HG03575 (cell line): Measurements from ENCODE around the gene CKMT2.

Experiments used
- ATAC-seq: cut with Tn5 transposase; IDR thresholded peaks from one replicate; pipeline ENCODE4 v1.9.1; 2021; ENCODE audit not compliant: unreplicated experiment, insufficient number of reproducible peaks, low FRiP score; ENCODE audit errors: extremely low read depth

Gene CKMT2

DNA sequence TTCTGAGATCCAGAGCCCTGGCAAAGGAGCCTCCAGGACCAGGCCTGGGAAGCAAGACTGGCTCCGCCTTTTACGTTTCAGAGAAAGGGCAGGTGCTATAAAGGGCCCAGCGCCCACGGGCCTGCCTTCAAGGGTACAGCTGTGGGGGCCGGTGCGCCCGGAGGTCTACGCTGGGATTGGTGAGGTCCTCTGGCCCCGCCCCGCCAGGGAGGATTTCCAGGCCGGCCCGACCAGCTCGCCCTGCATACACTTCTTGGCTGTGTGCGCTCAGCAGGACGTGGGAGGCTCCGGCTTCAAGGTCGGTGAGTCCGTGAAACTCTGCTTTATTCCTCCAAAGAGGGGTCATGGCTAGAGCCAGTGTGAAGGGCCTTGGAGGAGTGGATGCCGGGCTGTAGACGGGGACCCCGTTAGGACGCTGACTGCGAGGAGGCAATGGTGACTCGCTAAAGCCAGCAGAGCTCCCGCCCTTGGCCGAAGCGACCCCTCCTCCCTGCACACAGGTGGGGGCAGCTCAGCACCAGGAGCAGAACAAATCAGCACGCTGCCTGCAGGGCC is at the start of gene CKMT2:
TSS of gene CKMT2 (plus strand) at position 243 of the 555 bp plus-strand sequence. CDS start 17,811 bp downstream, outside the sequence.
- no peak for ATAC-seq

DNA sequence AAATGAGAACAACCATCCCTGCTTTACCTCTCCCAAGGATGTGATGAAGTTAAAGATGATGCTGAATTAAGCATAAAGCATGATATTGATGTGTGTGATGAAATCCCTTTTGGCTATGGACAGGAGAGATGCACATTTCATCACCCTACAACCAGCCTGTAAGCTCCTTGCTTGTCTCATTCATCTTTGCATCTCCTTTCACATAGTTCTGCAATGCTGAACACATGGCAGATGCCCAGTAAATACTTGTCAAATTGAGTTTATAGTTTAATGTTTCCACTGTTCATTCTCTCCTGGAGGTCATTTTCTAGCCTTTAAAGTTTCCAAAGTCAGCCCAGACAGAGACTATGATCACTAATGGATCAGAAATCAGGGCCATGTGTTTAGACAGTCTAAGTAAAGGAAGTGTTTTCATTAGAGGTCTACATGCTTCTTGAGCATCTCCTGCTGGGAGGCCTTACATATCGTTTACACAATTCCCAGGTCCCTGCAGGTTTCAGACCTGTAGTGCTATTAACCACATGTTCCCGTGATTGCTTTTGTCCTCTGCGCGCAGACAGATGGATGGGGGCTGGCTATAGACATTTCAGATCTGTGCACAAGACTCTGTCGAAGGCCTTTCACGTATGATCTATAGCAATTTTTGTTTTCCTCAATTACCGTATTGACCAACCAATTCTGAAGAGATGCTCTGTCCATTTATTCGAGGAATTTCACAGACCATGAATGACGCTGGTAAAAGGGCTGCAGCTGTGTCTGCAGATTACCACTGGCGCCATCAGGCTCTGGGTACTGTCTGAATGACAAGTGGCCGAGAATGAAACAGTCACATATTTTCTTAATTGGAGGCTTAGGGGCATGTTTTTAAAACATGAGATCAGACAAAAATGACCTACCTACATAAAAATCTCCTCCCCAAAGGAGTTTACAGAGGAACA is 49.0 kb upstream of the CKMT2 start:
- ATAC-seq, result no peak

DNA sequence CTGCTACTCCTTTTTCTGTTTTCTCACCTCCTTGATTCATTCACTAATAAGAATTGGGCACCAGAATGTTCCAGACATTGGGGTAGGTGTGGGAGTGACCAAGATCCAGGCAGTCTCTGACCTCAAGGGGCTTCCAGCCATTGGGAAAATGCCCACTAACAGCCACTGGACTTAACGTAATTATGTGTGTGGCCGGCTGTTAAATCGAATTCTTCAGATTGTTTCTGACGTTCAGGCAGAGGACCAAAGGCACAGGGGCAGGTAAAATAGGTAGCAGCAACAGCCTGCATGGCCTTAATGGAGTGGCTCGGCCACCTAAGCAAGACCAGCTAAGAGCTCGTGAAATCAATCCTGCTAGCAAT is 48.4 kb upstream of the CKMT2 start:
- ATAC-seq, result no peak

DNA sequence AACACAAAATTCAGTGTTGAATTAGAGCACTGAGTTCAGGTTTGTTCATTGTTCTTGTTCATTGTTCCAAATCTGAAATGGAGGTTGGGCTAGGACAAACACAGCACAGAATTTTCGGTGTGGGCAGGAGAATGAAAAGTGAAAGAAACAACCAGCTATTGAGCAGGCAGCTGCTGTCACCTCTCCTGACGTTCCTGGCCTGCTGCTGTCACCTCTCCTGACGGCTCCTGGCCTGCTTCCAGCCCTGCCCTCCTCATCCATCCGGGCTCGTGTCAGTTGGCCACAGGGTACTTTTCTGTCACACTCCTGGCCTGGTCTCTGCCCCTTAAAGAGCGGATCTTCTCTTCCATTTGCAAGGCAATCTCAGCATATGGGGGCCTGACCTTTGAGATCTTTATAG is 45.2 kb upstream of the CKMT2 start:
- no peak for ATAC-seq

DNA sequence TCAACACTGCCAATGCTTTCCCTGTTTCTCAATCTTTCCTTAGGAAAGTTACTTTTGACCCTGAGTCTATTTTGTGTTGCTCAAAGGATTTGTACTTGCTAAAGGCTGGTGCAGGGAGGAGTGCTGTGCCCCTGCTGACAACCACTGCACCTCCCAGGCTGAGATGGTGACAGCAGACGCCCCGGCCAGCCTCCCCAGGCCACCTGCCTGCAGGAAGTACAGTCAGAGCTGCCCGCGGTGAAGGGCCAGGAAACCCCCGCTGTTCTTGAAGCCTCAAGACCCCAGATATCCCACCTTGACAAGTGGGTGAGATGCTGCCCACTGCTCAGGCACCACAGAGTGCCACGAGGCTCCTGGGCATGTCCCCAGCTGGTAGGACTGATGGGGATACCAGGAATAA is 44.2 kb upstream of the CKMT2 start:
- no peak for ATAC-seq

DNA sequence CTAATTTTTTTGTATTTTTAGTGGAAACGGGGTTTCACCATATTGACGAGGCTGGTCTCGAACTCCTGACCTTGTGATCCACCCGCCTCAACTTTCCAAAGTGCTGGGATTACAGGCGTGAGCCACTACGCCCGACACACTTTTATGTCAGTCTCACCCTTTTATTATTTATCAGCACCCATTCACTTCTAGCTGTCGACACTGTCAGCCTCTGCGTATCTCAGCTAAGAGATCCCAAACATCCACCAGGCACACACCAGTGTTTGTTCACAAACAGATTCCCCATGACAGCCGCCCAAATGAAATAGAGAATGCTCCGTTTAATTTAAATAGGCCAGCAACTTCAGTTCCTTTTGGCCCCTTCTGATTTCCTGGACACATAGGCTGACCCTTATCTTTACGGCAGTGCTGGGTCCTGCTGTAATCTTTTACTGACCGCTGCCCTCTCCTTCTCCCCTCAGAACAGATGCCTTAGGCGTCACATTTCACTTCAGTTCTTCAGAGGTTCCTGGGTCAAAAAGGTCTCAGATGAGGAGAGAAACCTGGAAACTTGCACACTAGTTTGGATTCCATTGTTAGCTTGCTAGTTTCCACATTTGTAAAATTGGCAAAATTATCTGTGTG is 43.1 kb upstream of the CKMT2 start:
- no peak for ATAC-seq

DNA sequence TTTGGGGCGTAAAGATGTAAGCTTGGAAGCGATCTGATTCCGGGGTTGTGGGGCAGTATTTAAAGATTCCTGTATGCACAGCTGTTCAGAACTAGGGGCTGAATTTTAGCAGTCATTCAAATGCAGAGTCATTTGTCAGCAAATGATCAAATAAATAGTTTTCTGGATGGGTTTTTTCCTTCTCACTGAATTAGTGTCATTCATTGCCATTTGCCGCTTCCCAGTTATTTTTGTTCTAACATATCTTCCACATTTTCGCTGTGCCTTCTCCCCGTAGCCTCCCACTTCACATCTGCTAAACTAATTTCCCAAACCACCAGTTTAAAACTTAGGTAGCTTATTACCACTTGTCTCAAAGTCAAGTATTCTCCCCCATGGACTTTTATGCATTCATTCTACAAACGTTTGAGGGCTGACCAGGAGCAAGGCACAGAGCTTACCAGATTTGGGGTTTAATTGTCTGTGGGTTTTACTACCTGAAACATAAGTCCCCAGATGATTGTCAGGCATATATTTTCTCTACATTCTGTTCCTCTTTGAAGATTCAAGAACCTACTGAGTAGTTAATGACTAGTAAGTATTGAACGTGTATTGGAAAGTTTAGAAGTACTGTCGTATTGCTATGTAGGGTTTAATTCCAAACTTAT is 41.3 kb upstream of the CKMT2 start:
- no peak for ATAC-seq

DNA sequence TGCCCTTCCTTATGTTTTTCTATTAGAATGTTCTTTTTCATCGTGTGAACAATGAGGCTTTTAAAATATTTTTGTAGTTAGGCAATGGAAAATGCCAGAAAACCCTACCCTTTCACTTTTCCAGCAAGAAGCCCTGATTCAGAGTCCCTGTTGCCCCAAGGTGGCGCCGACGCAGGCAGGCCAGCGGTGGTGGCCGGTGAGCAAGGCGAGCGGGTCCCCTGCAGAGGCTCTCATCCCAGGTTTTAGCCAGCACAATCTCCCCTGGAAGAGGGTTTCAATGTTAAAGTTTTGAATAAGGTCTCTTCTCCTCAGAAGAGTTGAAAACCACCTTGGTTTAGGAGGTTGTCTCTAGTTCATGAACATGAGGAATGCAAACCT is 40.8 kb upstream of the CKMT2 start:
- ATAC-seq, result no peak

DNA sequence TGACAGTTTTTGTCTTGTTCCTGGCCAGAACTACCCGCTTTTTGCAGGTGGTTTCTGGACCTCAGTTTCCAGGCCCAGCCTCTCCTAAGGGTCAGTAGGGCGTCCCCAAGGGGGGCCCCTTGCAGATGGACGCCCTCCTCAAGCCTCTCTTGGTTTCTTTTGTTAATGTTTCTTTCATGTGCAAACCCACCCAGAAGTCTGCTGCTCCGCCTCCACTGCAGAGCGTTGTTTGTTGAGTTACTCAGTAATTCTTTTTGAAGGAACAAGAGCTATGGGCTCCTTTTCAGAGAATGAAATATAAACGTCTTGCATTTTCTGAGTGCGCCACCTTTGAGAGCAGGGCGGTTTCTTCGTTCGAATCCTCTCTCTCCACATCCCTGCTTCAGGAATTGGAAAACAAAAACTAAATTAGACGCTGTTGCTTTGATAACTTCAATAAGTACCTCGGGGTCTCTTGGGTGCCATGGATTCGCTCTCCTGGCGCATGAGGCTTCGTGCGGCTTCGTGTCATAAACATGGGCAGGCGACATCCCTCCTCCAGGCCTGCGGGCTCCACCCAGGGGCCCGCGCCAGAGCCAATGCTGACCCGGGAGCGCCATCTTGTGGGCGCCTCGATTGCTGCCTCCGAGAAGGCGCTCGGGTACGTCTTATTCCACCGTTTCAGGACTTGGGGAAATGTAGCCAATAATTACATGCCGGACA is 38.3 kb upstream of the CKMT2 start:
- no peak for ATAC-seq

DNA sequence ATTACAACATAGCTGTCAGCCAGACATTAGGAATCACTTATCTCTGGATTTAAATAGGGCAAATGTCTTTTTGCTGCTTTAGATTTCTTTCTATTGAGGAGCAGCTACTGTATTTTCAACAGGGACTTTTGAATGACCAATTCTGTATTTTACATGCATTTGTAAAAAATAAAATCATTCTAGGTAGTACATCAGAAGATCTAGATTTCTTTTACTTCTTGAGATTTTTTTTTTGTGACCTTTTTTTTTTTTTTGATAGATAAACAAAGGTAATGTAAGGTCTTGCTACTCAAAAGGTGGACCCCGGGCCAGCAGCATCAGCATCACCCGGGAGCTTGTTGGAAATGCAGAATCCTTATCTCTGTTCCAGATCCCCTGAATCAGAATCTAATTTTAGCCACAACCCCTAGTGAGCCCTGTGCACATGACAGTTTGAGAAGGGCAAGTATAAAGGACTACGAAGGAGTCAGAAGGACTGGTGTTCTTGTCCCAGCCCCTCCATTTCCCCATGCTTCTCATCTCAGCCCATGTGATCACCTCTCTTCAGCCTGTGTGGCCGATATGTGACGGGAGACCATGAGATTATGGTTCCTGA is 37.7 kb upstream of the CKMT2 start:
- ATAC-seq, result no peak

DNA sequence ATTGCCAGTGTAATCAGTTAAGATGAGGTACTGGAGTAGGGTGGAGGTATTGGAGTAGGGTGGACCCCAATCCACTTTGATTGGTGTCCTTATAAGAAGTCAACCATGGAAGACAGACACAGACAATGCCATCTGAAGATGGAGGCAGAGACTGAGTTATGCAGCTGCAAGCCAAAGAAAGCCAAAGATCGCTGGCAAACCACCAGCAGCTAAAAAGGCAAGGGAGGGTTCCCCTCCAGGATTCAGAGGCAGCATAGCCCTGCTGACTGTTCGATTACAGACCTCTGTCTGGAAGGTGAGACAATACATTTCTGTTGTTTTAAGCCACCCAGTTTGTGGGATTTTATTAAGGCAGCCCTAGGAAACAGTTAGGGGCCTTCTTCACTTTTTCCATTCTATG is 30.5 kb upstream of the CKMT2 start:
- no peak for ATAC-seq

DNA sequence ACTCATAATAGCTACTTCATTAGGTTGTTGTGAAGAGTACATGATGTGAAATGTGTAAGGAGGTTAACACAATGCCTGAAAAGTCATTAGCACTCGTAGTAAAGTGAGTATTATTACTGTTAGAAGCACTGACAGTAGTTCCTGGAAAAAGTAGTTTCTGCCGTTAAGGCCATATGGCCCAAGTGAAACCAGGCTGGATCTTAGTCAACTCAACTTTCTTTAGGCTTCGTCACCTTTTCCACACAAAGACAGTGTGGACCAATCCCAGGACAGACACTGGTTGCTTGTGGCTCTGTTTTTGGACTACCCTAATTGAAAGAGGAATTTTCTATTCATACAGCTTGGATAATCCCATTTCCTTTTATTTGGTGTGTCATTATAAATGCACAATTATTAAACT is 29.4 kb upstream of the CKMT2 start:
- no peak for ATAC-seq

DNA sequence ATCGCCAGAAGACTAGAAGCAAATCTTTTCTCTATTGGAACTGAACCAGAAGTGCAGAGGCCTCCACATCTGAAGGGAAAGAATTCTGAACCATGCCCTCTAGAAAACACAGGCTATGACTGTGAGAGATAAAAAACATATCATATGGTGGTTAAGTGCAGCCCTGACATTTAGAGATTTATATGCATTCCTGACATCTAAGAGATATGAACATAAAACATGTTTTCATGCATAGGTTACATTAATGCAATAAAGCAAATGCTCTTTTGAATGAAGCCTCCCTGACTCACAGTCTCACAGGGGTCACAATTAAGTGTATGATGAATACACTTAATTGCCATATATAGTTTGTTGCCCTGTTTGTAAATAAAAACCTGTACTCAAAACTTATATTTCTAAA is 28.9 kb upstream of the CKMT2 start:
- no peak for ATAC-seq

DNA sequence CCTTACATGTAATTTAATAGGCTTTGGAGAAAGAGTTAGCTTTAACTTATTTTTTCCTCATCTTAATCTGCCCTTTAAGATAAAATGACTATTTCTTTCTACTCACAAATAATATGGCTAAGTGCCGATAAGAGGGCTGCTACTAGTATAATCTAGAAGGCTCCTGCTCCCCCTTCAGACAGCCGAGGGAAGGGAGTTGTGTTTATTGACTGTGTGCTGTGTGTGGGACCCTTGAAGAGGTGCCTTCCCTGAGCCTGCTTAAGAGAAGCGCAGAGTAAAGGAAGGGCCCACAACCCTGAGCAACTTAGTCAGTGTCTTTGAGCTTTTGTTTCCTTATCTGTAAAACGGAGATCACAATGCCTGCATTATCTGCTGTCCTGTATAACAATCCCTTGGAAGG is 28.1 kb upstream of the CKMT2 start:
- ATAC-seq, result no peak

DNA sequence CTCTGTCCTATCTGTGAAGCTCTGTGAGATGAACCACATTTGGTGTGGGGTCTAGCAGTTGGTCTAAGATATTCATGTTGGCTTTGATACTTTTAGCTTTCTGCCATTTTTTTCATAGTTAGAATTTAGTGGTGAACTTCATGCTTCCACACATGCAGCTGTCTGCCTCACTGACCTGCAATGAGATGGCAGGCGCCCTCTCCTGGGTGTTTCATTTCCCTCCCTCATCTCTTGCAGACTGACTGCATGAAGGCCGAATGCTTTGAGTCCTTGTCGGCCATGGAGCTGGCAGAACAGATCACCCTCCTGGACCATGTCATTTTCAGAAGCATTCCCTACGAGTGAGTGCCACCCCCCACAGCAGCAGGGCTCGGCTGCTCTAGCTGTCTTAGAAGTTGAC is 26.1 kb upstream of the CKMT2 start:
- ATAC-seq, result no peak

DNA sequence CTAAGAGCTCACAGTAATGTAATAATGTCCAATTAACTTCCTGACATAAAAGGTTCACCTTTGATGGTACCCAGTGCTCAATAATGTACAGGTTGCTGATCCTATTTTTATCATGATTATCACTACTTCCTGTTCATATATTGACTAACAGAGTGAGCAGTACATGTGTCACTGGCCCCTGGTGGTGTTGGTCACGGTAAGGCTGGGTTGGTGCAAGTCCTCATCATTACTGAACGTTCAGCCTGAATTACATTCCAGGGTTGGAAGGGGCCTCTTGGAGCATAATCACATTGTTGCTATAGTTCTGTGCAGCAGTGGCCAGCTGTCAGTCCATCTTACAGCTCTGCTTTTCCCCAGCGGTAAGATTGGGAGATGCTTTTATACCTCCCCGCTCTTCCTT is 24.2 kb upstream of the CKMT2 start:
- ATAC-seq, result no peak

DNA sequence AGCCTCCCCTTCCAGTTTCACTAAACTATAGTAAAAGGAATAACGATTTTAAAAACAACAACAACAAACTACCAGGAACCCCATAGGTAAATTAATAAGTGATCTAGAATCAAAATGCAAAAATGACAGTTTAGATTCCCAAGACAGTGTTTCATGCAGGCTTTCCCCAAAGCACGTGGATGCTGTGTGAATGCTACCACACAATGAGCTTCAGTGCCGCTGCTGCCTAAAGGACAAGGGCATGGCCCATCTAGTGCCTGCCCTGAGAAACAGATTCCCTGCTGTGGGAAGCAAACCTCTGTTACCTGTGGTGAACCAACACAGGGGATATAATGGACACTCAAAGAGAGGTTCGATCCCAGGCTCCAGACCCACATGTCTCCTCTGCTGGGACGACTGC is 23.7 kb upstream of the CKMT2 start:
- no peak for ATAC-seq

DNA sequence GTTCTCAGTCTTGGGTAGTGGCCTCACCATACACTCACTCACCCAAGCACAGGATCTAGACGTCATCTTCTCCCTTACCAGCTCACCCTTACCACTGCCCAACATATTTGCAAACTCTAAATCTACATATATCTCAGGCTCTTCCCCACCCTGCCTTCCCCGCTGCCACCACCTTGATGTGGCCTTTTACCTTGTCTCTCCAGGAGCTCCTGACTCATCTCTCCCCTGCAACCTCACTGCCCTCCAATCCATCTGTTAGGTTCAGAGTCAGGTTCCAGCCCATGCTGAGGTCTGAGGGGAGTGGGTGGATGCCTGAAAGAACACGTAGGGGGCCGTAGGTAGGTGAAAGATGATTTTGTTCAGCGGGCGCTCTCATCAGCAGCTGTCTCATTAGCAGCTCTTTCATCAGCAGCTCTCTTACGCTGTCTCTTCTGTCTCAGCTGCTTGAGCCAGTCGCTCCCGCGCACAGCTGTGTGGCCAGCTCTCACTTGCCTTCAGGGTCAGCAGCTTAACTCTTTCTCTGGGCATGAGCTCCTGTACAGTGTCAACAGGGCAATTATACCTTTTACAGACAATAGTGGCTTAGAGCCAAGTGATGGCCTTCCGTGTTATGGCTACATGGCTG is 23.1 kb upstream of the CKMT2 start:
- ATAC-seq, result no peak
